ENCODE data around the gene GORAB.

GORAB gene

DNA sequence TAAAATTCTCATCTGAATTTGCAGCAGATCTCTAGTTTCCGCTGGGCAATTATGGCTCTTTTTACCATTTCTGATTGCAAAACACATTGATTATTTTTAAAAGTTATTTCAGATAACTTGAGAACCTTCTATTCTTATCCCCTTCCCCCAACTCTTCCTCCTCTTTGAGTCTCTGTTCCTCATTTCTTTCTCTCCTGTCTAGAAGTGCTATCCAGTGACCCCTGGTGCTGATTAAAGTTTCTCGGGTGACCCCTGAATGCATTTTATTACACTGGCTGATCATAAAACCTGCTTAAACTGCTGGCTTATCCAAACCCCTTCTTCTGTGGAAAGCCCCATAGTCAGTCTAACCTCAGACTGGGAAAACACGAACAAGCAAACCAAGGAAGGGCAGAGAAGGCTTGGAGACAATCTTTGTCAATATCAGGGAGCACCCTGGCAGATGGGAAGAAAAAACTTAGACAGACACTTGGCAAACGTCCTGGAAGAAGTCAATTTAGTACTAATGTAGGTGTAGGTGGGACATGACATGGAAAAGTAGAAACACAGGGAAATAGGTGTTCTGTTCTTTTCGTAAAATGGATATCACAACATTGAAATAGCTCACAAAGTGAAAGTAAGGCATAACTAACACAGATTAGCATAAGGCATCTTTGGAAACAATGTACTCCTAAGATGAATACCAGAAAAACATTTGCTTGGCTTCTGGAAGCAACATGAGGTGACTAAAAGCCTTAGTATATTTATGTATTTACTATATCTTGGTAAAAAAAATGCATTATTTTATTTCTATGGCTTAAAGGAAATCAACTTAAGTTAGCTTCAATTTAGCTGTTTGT, 61.4 kb downstream of the GORAB start:
- no peak for DNase-seq

DNA sequence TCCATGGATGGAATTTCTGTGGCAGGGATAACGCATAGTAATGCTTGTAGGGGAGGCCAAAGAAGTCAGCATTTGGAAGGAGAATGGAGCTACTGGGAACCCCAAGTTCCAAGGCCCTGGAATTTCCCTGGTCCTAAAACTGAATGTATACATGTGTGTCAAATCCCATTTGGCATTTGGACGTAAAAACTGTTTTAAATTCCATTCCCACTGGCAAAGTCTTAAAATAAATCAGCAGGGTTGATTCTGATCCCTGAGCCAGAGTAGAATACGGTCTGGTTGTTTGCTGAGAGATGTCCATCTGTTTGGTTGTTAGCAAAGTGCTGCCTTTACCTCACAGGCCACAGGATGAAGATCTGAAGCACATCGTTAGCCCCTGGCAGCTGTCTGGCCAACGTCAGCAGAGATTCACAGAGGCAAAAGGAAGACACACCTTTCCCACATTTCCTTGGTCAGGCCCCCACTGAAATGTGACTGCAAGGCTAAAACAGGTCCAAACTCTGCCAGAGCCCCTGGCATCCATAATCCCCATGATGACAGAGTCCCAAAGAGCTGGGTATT, 62.2 kb downstream of the GORAB start:
- no peak for DNase-seq

DNA sequence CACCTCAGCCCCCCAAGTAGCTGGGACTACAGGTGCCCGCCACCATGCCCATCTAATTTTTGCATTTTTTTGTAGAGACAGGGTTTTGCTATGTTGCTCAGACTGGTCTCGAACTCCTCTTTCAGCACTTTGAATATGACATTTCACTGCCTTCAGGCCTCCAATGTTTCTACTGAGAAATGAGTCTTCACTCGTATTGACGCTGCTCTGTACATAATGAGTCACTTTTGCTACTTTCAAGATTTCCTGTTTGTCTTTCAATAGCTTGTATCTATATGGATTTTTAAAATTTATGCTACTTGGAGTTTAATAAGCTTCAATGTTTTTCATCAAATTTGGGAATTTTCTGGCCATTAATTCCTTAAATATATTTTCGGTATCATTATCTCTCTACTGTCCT, 64.7 kb downstream of the GORAB start:
- no peak for DNase-seq

DNA sequence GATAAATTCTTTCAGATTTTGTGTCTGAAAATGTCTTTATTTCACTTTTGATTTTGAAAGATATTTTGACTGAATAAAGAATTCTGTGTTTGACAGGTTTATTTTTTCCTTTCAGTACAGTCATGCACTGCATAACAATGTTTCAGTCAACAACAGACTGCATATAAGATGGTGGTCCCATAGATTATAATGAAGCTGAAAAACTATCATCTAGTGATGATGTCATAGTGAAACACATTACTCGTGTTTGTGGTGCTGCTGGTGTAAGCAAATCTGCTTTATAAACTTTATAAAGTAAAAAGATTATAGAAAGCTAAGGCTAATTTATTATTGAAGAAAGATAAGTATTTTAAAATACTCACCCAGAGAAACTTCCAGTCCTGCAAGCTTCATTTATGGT, 66.7 kb downstream of the GORAB start:
- no peak for DNase-seq

DNA sequence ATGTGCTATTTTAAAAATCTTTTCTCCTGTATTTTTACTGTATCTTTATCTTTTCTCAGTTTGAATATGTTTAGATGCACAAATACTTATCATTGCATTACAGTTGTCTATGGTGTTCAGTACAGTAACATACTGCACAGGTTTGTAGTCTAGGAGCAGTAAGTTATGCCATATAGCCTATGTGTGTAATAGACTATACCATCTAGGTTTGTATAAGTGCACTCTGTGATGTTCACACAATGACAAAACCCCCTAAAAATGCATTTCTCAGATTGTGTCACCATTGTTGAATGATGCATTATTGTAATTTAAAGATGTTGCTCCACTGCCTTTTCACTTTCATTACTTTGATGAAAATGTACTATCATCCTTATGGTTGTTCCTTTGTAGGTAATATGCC, 67.1 kb downstream of the GORAB start:
- DNase-seq, result no peak

DNA sequence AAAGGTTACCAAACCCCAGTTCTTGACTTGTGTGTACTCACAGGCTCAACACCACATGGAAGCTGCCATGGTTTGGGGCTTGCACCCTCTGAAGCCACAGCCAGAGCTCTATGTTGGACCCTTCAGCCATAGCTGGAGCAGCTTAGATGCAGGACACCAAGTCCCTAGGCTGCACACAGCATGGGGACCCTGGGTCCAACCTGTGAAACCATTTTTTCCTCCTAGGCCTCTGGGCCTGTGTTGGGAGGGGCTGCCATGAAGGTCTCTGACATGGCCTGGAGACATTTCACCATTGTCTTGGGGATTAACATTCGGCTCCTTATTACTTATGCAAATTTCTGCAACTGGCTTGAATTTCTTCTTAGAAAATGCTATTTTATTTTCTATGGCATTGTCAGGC, 69.9 kb downstream of the GORAB start:
- DNase-seq, result no peak
